ENCODE results near the gene CYTH2. TPM values are rescaled to one million over a fixed set of nuclear protein-coding genes. Genes with fewer than 3 reads are reported as not detected.
A peak's percentile ranks its signal among the peaks of the same experiment; 100 is the strongest.

CYTH2 gene
- total and polyA plus RNA-seq, 2 of the 8 experiments (the other 6 are each of a cell fraction or from before 2014, with no cell fraction given) = 43.7 to 71.4 TPM

DNA sequence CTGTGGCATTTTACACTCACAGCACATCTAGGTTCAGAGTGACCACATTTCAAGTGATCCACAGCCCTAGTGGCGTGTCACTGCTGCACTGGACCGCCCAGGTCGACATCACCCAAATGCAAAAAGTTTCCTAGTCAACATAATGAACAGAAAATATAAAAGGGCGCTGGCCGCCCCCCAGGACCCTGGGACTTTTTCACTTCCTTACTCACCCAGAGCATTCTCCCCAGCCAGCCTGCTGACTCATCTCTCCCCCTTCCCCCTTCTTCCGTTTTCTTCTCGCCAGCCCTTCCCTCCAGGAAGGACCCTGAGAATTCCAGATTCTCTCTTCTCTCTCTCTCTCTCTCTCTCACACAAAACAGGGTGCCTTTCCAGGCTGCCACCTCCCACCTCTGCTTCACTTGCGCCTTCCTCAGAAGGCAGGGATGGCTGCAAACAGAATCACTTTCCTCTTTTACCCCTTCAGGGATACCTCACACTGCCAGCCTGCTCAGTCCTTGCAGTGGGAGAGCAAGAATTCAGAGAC, 44.4 kb upstream of the CYTH2 start:
- Histone ChIP-seq H3K36me3 (ENCODE audit: control insufficient read depth in 2 of 4, insufficient read depth in 4 of 4, low read length in 3 of 4) (peaks cover 0 to 1% (median 0%) of the 10 kb centered on the region in 4 experiments; a peak in 1 of 8 replicates), H3K18ac (ENCODE audit: extremely low read depth, low read length) (peak overlapping the region; percentile 90), H2BK5ac (ENCODE audit: low read depth, low read length) (peak overlapping the region; percentile 93), H4K5ac (ENCODE audit: insufficient read length, low read depth, low read length) (peak overlapping the region; percentile 96), H2BK12ac (ENCODE audit: low read depth, low read length) (peak overlapping the region; percentile 50; the same call in 1 of the 2 replicates), H3K79me2 (ENCODE audit: control insufficient read depth in 1 of 2, insufficient read depth in 2 of 2, low read length in 2 of 2) (no peaks in the 10 kb centered on the region), H3K9ac (replicated peaks in 1 of 4; ENCODE audit: extremely low read depth in 1 of 4, low read depth in 3 of 4, low read length in 3 of 4) (peak overlapping the region in 1 of 4 experiments; percentile 56; a peak in 2 of 7 replicates), H3K27me3 (replicated peaks in 1 of 4; ENCODE audit: control insufficient read depth in 3 of 4, extremely low read depth in 1 of 4, insufficient read depth in 3 of 4, low read length in 3 of 4) (no peaks in the 10 kb centered on the region), H3K27ac (ENCODE audit: low read depth, low read length) (no peak overlapping the region; the same call in 1 of the 2 replicates), H3K9me3 (ENCODE audit: insufficient read depth in 2 of 2, low read depth in 1 of 2, low read length in 1 of 2) (no peaks in the 10 kb centered on the region), H2BK15ac (ENCODE audit: low read length) (peak overlapping the region; percentile 29; the same call in 1 of the 2 replicates), H4K91ac (replicated peaks; ENCODE audit: insufficient read length, low read length) (peak overlapping the region; percentile 91), H3K23ac (ENCODE audit: insufficient read length) (no peak overlapping the region), H3K4me2 (ENCODE audit: insufficient read depth in 1 of 2, low read depth in 2 of 2, low read length in 2 of 2) (peak overlapping the region; percentile 30 to 62; a peak in 3 of 4 replicates), H2AK5ac (ENCODE audit: low read depth, low read length) (no peak overlapping the region), H3K14ac (ENCODE audit: insufficient read length) (no peak overlapping the region), H3K4me3 (ENCODE audit: extremely low read depth in 1 of 4, insufficient read depth in 2 of 4, low read depth in 3 of 4, low read length in 4 of 4) (no peak overlapping the region; a peak in 1 of 8 replicates), H3K79me1 (ENCODE audit: low read depth, low read length) (no peaks in the 10 kb centered on the region), H3K56ac (replicated peaks; ENCODE audit: insufficient read length, low read depth, low read length) (no peak overlapping the region), H4K20me1 (replicated peaks in 1 of 2; ENCODE audit: control insufficient read depth in 1 of 2, insufficient read depth in 2 of 2, low read length in 2 of 2) (no peaks in the 10 kb centered on the region), H3K23me2 (ENCODE audit: low read depth, low read length) (no peaks in the 10 kb centered on the region), H3K4ac (replicated peaks; ENCODE audit: insufficient read length, low read depth, low read length) (no peak overlapping the region), H2BK20ac (ENCODE audit: low read length) (no peak overlapping the region), H4K8ac (ENCODE audit: extremely low read depth, insufficient read depth, low read length) (no peak overlapping the region; the same call in 1 of the 2 replicates), H2AFZ (ENCODE audit: low read length) (0 out of 2 replicates have a peak overlapping the region, but pooled peaks have one; percentile 62), H2BK120ac (replicated peaks; ENCODE audit: low read depth, low read length) (no peak overlapping the region), H3K4me1 (replicated peaks in 1 of 4; ENCODE audit: control insufficient read depth in 3 of 4, insufficient read depth in 4 of 4, low read length in 3 of 4) (no peaks in the 10 kb centered on the region)
- no peak for FAIRE-seq
- 55% methylated on average over 7 of the region's 8 CpGs; no CpG with 5 or more reads in 1 of the 2 experiments for WGBS, 2 experiments (ENCODE audit: extremely low coverage in 1 of 2, insufficient coverage in 1 of 2, insufficient read length in 1 of 2, insufficient replicate concordance in 2 of 2, low coverage in 1 of 2, low lambda C conversion rate in 2 of 2, missing lambda C conversion rate in 1 of 2)
- TF ChIP-seq ZNF274 (IDR thresholded peaks at IDR 0.05; ENCODE audit: borderline replicate concordance, extremely low read depth, low read length) = no peak
- TF ChIP-seq BACH1 (IDR thresholded peaks at IDR 0.05; ENCODE audit: low read length) = peak; percentile 82
- TF ChIP-seq POLR2A (IDR thresholded peaks at IDR 0.05; ENCODE audit: control extremely low read depth in 1 of 2, low read depth in 2 of 2, low read length in 2 of 2) = no peak
- no peak for TF ChIP-seq GTF2F1 (IDR thresholded peaks at IDR 0.05; ENCODE audit: borderline replicate concordance, low read depth, low read length)
- peak; percentile 64; the same call in 1 of the 2 replicates for TF ChIP-seq MAFK (IDR thresholded peaks at IDR 0.05; ENCODE audit: low read depth, low read length)
- TF ChIP-seq JUND (IDR thresholded peaks at IDR 0.05; ENCODE audit: low read length) = peak; percentile 80
- TF ChIP-seq EZH2 (IDR thresholded peaks at IDR 0.05; ENCODE audit: low read depth, low read length, severe bottlenecking) = no peak
- ChIA-PET POLR2A (ENCODE audit: partially characterized antibody) (no interaction called here), CTCF (ENCODE audit: partially characterized antibody) (no interaction called here)
- DNase-seq (ENCODE audit: low read depth in 1 of 2, low spot score in 2 of 2) = no peak
